ENCODE results near the gene MED6. TPM values are rescaled to one million over a fixed set of nuclear protein-coding genes. Genes with fewer than 3 reads are reported as not detected.

Gene MED6
- total RNA-seq, 4 donors from 2014 or later: 23.4 to 47.2 (median 41.1) TPM

DNA sequence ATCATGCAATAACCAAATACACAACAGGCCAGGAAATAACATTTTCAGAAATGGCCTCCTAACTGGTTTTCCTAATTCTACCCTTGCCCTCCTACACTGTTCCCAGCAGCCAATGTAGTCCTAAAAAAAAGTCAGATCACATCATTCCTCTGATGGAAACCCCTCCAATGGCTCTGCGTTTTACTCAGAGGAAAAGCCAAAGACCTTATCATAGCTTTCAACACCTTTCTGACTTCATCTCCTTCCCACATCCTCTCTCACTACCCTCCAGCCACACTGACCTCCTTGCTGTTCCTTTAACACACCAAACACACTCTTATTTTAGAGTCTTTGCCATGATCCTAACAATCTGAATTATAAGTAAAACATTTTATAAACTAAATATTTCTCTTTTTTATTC, 1.1 kb downstream of the MED6 start:
- Histone ChIP-seq H3K9me3 (no peaks in the 10 kb centered on the region), H3K36me3 (peaks cover 0 to 26% (median 9%) of the 10 kb centered on the region in 3 donors), H3K4me3 (peak overlapping the region in 2 of 4 donors; percentile 75 to 89), H3K27me3 (no peaks in the 10 kb centered on the region), H3K27ac (no peak overlapping the region), H3K4me1 (peaks cover 2 to 25% (median 11%) of the 10 kb centered on the region in 4 donors)
- DNase-seq (ENCODE audit: low spot score in 2 of 2): no peak
- WGBS, 2 donors: 59 to 78% methylated on average over 1 of the region's 1 CpG
- no peak for TF ChIP-seq CTCF (IDR thresholded peaks at IDR 0.05)
- no peak for TF ChIP-seq EP300 (IDR thresholded peaks at IDR 0.05)
- TF ChIP-seq POLR2A (IDR thresholded peaks at IDR 0.05): no peak

GRCh38 chr14:70597731-70598130, 2.7 kb downstream of the MED6 start:
- no peak for DNase-seq (ENCODE audit: low spot score in 2 of 2)
- H3K4me1 ChIP-seq: peaks cover 2 to 27% (median 11%) of the 10 kb centered on the region in 4 donors
- WGBS, 2 donors: 92% methylated on average over 3 of the region's 3 CpGs
- H3K9me3 ChIP-seq: no peaks in the 10 kb centered on the region
- no peak for TF ChIP-seq CTCF (IDR thresholded peaks at IDR 0.05)
- H3K4me3 ChIP-seq: no peak overlapping the region
- no peak overlapping the region for H3K27ac ChIP-seq
- H3K36me3 ChIP-seq: peaks cover 0 to 42% (median 9%) of the 10 kb centered on the region in 3 donors
- no peaks in the 10 kb centered on the region for H3K27me3 ChIP-seq

- TF ChIP-seq POLR2A (IDR thresholded peaks at IDR 0.05): no peak
- TF ChIP-seq CTCF (IDR thresholded peaks at IDR 0.05): no peak
- TF ChIP-seq EP300 (IDR thresholded peaks at IDR 0.05): no peak
- WGBS, 2 donors: 85 to 91% methylated on average over 9 of the region's 9 CpGs
- no peak for DNase-seq (ENCODE audit: low spot score in 2 of 2)
- no peaks in the 10 kb centered on the region for H3K27me3 ChIP-seq
- peaks cover 2 to 20% (median 11%) of the 10 kb centered on the region in 4 donors for H3K4me1 ChIP-seq
- no peak overlapping the region for H3K27ac ChIP-seq
- no peaks in the 10 kb centered on the region for H3K9me3 ChIP-seq
- H3K36me3 ChIP-seq: peaks cover 0 to 61% (median 9%) of the 10 kb centered on the region in 3 donors
- no peak overlapping the region for H3K4me3 ChIP-seq
Observed at GRCh38 chr14:70595443-70596185, 4.8 kb downstream of the MED6 start.

GRCh38 chr14:70594461-70594860, 6.0 kb downstream of the MED6 start:
- H3K36me3 ChIP-seq: peaks cover 0 to 73% (median 9%) of the 10 kb centered on the region in 3 donors
- DNase-seq (ENCODE audit: low spot score in 2 of 2): no peak
- WGBS, 2 donors: 93 to 94% methylated on average over 5 to 9 of the region's 9 CpGs
- no peak overlapping the region for H3K4me3 ChIP-seq
- no peak overlapping the region for H3K27ac ChIP-seq
- H3K27me3 ChIP-seq: no peaks in the 10 kb centered on the region
- no peak for TF ChIP-seq POLR2A (IDR thresholded peaks at IDR 0.05)
- TF ChIP-seq EP300 (IDR thresholded peaks at IDR 0.05): no peak
- no peak for TF ChIP-seq CTCF (IDR thresholded peaks at IDR 0.05)
- peaks cover 2 to 14% (median 7%) of the 10 kb centered on the region in 4 donors for H3K4me1 ChIP-seq
- H3K9me3 ChIP-seq: no peaks in the 10 kb centered on the region

GRCh38 chr14:70585231-70585630, 15.2 kb downstream of the MED6 start:
- TF ChIP-seq POLR2A (IDR thresholded peaks at IDR 0.05) (no peak), CTCF (IDR thresholded peaks at IDR 0.05) (no peak), EP300 (IDR thresholded peaks at IDR 0.05) (no peak)
- H3K4me1 ChIP-seq: no peaks in the 10 kb centered on the region
- H3K9me3 ChIP-seq: no peaks in the 10 kb centered on the region
- H3K27ac ChIP-seq: no peak overlapping the region
- DNase-seq (ENCODE audit: low spot score in 2 of 2): no peak
- H3K27me3 ChIP-seq: no peaks in the 10 kb centered on the region
- no peak overlapping the region for H3K4me3 ChIP-seq
- H3K36me3 ChIP-seq: peaks cover 0 to 98% (median 16%) of the 10 kb centered on the region in 3 donors
- 79% methylated on average over 3 of the region's 3 CpGs for WGBS, 2 donors
